GM19455 (cell line): ENCODE data around the gene PDE4D.

ENCODE experiments used
- ATAC-seq: cut with Tn5 transposase; IDR thresholded peaks from one replicate; pipeline ENCODE4 v1.9.1; 2021; ENCODE audit not compliant: unreplicated experiment

Gene PDE4D

DNA sequence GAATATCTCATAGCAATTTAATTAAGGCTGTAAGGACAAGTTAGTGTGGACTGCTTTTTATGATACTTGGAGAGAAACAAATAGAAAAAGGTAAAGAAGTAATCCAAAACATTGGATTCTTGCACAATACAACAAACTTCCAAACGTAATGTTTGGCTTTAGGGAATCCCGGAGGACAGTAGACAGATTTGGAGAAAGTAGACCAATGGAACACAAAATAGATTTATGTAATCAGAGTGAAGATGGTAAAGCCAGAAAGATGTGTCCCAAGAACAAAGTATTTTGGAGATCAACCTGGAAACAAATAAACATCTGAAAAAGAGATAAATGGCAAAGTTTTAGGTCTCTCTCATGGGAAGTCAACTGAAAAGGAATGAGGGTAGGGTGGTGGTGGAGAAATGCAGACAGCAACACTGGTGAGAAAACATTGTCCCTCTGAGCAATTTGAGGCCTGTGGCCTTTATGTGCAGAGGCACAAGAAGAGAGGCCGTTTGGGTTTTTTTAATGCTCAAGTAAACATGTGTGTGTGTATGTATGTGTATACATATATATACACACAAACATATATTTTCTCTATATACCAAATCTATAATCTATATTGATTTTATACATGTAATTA lies 620.6 kb downstream of the PDE4D start:
- ATAC-seq: no peak

DNA sequence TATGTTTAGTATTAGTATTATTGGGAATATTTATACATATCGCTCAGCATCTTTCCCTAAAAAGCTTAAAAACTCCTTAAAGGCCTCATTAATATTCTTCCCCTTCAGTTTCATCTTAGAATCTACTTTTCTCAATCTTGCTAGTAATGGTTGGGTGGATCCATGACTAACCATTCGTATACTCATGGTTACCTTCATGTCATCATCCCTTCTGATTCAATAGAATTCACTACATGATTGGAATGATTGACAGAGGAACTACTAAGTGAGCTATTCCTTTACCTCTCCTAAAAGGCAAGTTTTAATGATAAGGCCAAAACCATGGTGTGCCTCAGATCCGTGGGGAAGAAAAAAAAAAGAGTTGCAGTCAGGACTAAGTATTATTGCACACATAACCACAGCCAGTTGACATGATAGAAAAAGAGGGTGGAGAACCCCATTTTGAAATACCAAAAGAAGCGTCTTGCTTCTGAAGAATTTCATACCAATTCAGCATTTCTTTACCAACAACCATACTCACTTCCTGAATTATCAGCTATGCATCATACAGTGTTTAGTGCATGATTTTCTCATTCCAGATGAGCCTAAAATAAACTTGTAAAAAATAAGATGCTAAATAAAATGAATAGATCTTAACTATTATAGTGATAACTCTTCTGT lies 624.6 kb downstream of the PDE4D start:
- ATAC-seq: no peak

DNA sequence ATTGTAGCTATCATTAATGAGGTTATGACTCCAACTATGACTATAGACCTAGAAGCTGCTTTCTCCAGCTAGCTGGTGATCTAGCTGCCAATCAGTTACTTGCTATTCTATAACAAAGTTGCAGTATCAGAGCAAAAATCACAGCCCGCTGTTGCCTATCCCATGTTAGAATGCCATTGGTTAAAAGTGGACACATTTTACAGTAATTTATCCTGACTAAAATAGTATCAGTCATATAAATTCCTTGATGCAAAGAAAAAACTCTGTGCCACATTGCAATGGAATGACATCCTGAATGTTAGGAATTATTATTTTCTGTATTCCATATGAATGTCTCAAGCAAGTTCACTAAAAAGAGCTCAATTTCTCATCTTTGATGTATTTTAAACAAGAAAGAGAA lies 626.5 kb downstream of the PDE4D start:
- no peak for ATAC-seq

DNA sequence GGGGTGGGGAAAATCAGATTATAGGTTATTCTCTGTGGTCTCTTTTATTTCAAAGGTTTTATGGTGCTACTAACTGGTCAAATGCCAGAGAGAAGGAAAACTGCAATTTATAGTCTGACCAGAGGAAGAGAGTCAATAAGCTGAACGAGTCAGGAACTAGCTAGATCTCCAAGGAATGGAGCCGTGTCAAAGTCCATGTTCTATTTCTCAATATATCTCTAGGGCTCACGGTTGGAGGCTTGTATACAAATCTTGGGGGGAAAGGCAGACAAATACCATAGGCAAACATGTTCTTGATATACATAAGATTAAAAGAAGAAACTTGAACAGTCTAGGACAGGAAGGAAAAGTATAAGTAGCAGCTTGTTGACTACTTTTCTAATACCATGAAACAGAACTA lies 627.1 kb downstream of the PDE4D start:
- ATAC-seq: no peak

DNA sequence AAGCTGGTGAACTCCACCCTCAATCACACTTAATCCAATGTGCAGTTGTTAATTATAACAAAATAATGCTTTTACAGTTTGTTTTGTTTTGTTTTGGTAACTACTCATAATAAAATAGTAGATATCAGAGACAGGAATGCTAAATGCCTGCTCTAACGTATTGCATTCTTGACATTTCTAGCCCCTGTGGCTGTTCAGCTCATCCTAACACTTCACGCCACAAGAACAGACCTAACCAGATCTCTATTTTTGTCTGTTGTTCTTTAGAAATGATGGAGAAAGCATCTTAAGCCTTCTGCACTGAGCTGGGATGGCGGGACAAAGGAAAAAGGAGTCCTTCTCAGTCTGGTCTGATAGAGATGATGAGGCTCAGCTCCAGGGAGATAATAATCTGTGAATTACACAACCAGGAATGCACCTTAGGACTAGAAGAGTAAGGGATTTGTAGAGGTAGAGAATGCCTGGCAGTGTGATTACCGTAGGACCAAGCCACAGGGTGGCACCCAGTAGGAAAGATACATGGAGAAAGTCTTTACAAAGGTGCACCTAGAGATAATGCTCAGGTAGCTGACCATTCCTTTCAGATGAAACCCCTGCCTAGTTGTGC lies 628.8 kb downstream of the PDE4D start:
- ATAC-seq: no peak

DNA sequence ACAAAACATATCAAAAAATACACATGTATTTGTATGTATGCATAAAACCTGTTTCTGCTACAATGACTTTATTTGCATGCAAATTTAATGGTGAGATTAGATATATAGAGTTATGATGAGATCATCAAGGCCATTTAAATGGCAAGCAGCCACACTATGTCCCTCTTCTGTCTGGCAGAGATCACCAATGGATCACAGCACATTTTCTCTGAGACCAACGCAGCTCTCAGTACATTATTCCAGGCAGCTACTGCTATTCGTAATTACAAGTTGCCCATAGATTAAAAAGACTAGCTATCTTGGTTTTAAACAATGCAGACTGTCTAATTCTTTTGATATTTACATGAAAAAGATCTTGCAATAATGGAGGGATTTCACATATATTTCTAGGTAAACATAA lies 629.5 kb downstream of the PDE4D start:
- no peak for ATAC-seq

DNA sequence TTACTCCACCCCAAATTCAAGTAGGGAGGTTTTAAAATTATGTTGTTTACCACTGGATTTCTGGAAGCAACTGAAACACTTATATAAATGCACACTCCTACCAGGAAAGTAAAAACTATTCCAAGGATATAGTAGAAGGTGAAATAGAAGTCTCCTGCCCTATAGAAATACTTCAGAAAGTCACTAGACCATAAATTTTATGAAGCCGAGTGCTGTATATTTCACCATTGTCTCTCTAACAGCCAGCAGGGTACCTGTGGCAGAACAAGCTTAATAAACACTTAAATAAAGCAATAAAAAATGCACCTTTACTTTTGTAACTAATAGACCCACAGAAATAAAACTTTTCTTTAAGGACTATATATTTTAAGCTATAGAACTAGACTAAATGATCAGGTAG lies 631.6 kb downstream of the PDE4D start:
- no peak for ATAC-seq

DNA sequence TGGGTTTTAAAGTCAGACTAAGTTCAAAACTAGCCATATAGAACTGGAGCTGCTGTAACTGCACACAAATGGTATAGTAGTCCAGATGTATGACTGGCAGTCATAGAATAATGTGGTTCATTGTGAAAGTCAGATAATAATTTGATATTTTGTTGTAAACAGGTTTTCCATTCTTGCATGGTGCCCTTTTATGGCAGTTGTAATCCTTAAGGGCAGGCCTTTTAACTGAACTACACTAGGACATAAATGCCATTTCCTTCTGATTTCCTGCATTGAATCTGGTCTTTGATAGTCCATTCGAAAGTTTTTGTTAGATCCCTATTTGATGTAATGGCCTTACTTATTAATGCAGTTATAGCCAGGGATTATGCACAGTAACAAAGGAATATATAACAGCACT lies 632.6 kb downstream of the PDE4D start:
- ATAC-seq: no peak

DNA sequence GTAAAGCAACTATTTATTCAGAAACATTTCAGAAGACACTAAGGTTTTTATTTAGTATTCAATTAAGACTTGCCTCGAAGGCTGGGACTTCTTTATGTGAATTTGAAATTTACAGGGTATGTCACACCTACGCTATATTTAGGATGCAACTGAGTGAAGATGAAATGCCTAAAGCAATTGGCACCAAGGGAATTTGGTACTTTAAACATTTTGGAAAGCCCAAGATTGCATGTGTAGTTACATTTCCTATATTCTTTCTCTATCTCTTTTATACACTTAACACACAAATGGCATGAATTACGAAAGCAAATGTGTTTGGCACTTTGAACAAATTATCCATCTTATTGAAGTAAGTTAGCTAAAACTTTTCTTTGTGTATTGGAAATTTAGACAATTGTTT lies 633.3 kb downstream of the PDE4D start:
- no peak for ATAC-seq

DNA sequence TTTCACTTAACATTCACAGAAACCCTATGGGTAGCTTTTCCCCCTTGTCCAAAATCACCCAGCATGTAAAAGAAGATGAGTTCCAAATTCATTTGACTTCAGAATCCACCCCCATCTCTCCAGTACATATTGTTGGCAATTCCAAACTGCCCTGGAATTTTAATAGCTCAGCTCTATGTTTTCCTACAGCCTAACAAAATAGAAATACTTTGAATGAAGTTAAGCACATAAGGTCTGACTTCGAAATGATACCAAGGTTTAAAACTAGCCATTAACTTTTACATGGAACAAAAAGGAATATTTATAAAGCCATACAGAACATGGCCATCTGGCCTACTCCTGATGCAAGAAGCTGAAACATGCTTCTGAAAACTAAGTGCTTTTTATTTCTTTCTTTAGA lies 634.3 kb downstream of the PDE4D start:
- ATAC-seq: no peak

DNA sequence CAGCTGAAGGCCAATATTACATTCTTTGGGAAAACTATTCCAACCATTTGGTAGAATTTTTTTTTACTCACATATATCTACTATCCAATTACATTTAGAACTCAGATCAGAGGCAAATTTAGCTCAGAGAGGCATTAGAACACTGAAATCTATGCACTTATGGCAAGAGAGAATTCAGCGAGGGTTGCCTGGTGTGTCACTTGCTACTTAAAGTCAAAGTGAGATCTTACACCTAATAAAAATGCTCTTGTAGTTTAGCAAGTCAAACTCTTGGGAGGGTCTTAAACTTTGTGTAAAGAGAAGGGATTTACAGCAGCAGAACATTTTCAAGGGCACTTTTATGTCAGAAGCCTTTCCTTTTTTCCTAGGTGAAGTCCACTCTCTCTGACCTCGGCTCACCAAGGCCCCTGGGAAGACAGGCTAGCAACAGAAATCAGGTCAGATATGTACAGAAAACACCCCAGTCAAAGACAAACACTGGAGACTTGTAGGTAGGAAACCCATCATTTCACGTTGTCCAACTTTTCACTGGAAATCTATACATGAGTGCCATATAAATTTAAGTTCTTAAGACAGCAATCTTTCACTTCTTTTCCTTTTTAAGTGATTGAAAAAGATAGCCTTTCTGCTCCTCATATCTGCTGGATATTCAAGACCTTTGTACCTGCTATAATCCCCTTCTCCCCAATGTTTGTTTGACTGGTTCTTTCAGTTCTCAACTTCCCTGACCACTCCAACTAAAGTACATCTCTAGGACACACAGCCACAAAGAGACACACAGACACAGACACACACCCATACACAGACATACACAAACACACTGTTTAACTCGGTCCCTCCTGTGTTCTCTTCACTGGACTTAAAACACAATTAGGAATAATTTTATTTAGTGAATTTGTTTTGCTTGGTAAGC lies 635.8 kb downstream of the PDE4D start:
- no peak for ATAC-seq

DNA sequence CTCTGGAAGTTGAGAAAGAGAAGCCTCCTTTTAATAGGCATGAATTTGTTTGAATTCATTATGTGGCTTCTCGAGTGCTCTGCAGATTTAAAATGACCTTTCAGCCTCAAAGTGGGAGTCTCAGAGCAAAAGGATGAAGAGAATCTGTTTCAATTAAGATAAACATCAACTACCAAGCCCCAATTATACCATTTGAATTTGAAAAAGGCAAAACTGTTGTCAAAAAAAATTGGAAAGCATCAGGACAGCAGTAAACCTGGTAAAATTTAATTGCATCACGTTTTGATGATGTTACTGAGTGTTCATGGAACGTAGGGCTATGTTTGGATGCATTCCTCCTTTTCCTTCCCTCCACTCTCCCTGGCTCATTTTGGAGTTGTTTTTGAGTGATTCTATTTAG lies 637.2 kb downstream of the PDE4D start:
- ATAC-seq: no peak

DNA sequence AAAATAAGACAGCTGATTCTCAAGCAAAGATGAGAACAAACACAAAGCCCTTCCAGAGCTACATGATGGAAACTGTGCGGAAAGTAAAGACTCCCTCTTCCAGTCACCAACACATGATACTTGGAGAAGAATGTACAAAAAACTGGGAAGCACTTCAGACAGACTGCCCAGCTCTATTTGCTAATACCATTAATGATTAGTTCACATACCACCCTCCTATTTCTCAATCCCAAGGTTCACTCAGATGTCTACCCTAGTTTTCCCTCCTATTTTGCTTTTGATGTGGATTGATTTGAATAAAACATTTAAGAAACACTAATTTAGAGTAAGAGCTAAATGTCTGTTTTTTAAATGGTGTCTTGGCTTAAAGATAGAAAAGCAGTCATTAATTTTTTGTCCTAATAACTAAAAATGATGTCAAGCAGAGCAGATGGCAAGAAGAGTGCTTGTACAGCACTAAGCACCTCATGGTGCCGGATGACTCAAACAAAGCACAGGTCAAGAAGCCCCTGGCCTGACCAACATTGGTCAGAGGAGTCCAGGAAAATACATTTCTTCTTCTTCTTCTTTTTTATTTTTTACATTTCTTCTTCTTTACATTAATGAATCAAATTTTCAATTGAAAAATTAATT lies 639.4 kb downstream of the PDE4D start:
- no peak for ATAC-seq

DNA sequence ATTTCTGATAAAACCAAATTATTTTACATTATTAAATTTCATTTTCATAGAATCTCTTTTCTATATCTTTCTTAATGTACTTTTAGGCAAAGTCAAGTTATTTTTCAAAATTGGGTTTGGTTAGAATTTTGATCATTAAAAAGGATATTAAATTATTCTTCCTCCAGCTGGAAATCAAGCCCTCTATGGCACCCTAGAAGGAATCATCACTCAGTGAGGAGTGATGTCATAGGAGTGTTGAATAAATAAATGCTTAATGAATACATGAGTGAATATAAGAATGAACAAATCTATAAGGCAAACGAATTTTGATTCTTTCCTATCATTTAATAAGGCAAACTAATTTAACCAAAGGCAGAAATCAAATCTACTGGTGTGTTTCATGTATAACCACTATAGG lies 639.9 kb downstream of the PDE4D start:
- no peak for ATAC-seq

DNA sequence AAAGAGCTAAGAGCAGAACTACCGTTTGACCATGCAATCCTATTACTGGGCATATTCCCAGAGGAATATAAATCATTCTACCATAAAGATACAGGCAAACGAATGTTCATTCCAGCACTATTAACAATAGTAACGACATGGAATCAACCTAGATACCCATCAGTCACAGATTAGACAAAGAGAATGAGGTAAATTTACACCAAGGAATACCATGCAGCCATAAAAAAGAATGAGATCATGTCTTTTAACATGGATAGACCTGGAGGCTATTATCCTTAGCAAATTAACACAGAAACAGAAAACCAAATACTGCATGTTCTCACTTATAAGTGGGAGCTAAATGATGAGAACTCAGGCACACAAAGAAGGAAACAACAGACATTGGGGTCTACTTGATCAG lies 641.9 kb downstream of the PDE4D start:
- ATAC-seq: no peak

DNA sequence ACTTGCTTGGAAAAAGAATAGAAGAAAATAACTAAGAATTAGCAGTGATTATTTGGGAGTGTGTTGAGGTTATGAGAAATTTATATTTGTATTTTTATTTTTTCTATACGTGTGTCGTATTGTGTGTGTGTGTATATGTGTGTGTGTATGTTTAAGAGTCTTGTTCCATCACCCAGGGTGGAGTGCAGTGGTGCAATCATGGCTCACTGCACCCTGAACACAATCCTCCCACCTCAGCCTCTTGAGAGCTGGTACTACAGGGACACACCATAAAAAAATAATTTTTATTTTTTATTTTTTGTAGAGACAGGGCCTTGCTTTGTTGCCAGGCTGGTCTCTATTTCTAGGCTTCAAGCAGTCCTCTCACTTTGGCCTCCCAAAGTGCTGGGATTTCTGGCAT lies 643.8 kb downstream of the PDE4D start:
- ATAC-seq: no peak

DNA sequence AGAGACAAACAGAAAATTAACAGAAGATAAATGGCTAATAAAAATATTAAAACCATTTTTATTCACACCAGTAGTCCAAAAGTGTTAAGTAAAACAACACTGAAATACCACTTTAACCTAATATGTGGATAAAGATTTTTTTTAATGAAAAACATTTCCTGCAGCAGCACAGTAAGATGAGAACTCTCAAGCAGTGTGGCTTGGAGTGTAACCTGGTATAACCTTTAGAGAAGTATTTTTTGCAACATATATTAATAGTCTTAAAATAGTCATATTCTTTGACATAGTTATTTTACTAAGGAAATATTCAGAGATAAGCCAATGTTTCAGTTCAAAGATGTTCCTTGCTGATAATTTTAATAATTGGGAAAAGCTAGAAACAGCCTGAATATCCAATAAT lies 644.4 kb downstream of the PDE4D start:
- ATAC-seq: no peak

DNA sequence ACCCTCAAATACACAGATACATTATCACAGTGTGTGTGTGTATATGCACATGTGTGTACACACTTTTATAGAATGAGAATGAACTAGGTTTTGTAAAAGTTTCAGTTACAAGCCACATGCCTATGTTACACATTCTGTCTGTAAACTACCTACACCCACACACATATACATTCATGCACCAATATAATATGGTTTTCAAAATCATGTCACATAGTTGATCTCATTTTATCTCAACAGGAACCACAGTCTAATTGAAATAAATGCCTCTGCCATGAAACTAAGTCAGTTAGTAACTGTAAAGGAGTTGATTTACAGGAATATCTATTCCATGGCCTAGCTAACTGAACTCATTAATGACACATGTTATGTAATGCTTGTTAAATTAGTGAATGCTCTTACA lies 646.6 kb downstream of the PDE4D start:
- no peak for ATAC-seq

DNA sequence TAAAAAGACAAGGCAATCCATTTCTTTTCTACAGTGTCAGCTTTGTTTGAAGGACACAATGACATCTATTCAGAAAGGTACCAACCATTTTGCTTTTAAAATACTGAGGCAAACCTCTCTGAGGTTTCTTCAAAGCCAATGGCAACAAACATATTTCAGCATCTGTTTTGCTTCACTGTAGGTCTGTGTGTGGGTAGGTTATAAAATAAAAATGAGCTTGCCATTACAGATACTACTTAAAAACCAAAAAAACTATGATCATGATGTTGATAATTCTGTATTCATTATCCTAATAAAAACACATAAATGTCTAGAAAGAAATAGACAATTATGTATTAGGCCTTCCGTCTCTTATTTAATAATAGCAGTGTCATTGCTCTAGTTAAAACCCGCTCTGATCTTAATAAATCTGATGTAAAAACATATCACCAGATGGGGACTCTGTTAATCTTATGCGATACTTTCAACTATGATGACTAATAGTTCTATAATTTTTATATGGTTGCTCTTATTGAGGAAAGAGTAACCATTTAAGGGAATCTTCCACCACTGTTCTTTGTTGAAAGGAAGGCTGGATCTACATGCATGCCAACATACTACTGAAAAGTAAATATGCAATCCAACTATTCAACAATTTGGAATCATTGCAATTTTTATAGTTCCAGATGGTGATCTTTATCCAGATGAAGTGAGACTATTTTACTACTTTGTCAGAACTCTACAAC lies 647.2 kb downstream of the PDE4D start:
- ATAC-seq: no peak

DNA sequence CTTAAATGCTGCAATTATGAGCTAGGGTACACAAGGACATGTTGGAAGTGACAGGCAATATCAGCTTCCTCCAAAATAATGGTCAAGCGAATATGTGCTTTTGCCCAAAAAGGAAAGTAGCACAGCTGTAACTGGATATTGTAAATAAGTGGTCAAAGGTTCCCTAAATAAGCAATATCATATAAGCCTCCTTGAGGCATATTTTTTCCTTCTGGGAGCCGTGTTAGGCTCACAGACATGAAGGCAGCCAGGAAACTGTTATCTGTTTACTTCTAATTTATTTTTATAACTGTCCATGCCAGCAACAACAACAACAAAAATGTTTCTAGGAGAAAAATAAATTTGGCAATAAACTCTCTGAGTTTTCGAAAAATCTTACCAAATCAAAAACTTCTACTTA lies 648.3 kb downstream of the PDE4D start:
- no peak for ATAC-seq

DNA sequence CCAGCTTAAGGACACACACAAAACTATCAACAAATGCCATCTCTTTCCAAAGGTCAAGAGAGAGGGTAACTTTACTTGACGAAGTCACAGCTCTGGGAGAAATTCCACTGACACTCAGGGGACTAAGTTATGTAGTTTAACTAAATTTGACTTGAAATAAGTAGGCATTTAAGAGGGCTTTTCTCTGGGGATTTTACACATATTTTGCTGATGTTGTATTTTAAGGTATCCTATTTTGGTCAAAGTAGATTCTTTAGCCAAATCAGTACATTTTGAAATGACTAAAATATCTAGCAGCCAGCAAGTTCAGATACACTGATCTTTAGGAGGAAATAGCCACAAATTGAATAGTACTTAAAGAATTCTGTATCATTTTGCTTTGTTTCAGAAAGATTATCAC lies 652.0 kb downstream of the PDE4D start:
- ATAC-seq: no peak
